Neural progenitor cell (in vitro differentiated cells): ENCODE measurements around the gene MEIOSIN. TPM values are rescaled to one million over a fixed set of nuclear protein-coding genes. Genes with fewer than 3 reads are reported as not detected.

ENCODE experiments used
- DNase-seq: peaks from one replicate; pipeline ENCODE4 v3.0.0-alpha.2; 2016; ENCODE audit warnings: low spot score
- H2AFZ ChIP-seq: fragments of 200-600 bp; sonication (generic); replicated peaks from 2 replicates; pipeline ENCODE4 v1.6.1; 2016; ENCODE audit warnings: antibody characterized with exemption
- H3F3A ChIP-seq: fragments of 200-600 bp; sonication (generic); 2 replicates; pipeline ENCODE4 v1.6.1; 2016; ENCODE audit warnings: antibody characterized with exemption, low read depth
- H3K27ac ChIP-seq: fragments of 200-600 bp; sonication (generic); 2 replicates; pipeline ENCODE4 v1.5.1; 2016; ENCODE audit warnings: mild to moderate bottlenecking
- H3K27me3 ChIP-seq: fragments of 200-600 bp; sonication (generic); 2 replicates; pipeline ENCODE4 v1.6.1; 2016; ENCODE audit warnings: mild to moderate bottlenecking, moderate library complexity
- H3K36me3 ChIP-seq: fragments of 200-600 bp; sonication (generic); 2 replicates; pipeline ENCODE4 v1.5.1; 2016
- H3K4me1 ChIP-seq: fragments of 200-600 bp; sonication (generic); 2 replicates; pipeline ENCODE4 v1.6.1; 2016; ENCODE audit warnings: mixed run types
- H3K4me2 ChIP-seq: fragments of 200-600 bp; sonication (generic); 2 replicates; pipeline ENCODE4 v1.6.1; 2016
- H3K4me3 ChIP-seq: fragments of 200-600 bp; sonication (generic); 2 replicates; pipeline ENCODE4 v1.5.1; 2016
- H3K79me2 ChIP-seq: fragments of 200-600 bp; sonication (generic); 2 replicates; pipeline ENCODE4 v1.6.1; 2016; ENCODE audit warnings: low read depth
- H3K9ac ChIP-seq: fragments of 200-600 bp; sonication (generic); 2 replicates; pipeline ENCODE4 v1.6.1; 2016
- H3K9me3 ChIP-seq: fragments of 200-600 bp; sonication (generic); 2 replicates; pipeline ENCODE4 v1.5.1; 2016; ENCODE audit warnings: low read depth
- H4K20me1 ChIP-seq: fragments of 200-600 bp; sonication (generic); 2 replicates; pipeline ENCODE4 v1.6.1; 2016; ENCODE audit warnings: low read depth
- H3K27ac Mint-ChIP-seq: 3 replicates; pipeline ENCODE4 v1.8.0; 2021; ENCODE audit warnings: mixed read lengths
- H3K27me3 Mint-ChIP-seq: 2 replicates; pipeline ENCODE4 v1.8.0; 2022; ENCODE audit warnings: low read depth, mild to moderate bottlenecking, inconsistent platforms, moderate library complexity, mixed read lengths; ENCODE audit not compliant: insufficient read depth
- H3K36me3 Mint-ChIP-seq: 3 replicates; pipeline ENCODE4 v1.8.0; 2021; ENCODE audit warnings: mixed read lengths
- H3K4me1 Mint-ChIP-seq: 3 replicates; pipeline ENCODE4 v1.8.0; 2021; ENCODE audit warnings: mixed read lengths
- H3K4me3 Mint-ChIP-seq: 3 replicates; pipeline ENCODE4 v1.8.0; 2021; ENCODE audit warnings: mild to moderate bottlenecking, moderate library complexity, mixed read lengths
- H3K9me3 Mint-ChIP-seq: 3 replicates; pipeline ENCODE4 v1.8.0; 2020; ENCODE audit warnings: mixed read lengths
- CTCF ChIP-seq: fragments of 200-600 bp; sonication (generic); IDR thresholded peaks from 2 replicates; pipeline ENCODE4 v1.5.1; 2017; ENCODE audit warnings: antibody characterized with exemption, mild to moderate bottlenecking
- EZH2 ChIP-seq: fragments of 200-600 bp; sonication (generic); IDR thresholded peaks from 2 replicates; pipeline ENCODE4 v1.6.1; 2017; ENCODE audit warnings: antibody characterized with exemption, mild to moderate bottlenecking, moderate library complexity
- EZH2phosphoT487 ChIP-seq: fragments of 200-600 bp; sonication (generic); IDR thresholded peaks from 2 replicates; pipeline ENCODE4 v1.6.1; 2017; ENCODE audit warnings: antibody characterized with exemption
- total RNA-seq: library from RNA; depleted of rRNA; stranded (reverse); fragments of >200 nt; gene quantifications from 2 replicates; pipeline ENCODE4 v1.2.3, GENCODE V29; 2015; ENCODE audit warnings: low replicate concordance

Gene MEIOSIN
- total RNA-seq, 1 donor from 2014 or later = not detected

GRCh38 chr19:45768655-45768983 lies 35.4 kb downstream of the MEIOSIN start:
- no peak for TF ChIP-seq EZH2
- H3K9me3 Mint-ChIP-seq = no peaks in the 10 kb centered on the region
- Histone ChIP-seq H3K4me1 (peaks cover 33% of the 10 kb centered on the region), H4K20me1 (peaks cover 26% of the 10 kb centered on the region), H3K4me2 (peak overlapping the region; percentile 99), H2AFZ (no peak overlapping the region), H3K79me2 (peaks cover 25% of the 10 kb centered on the region), H3K9ac (peak overlapping the region; percentile 67), H3F3A (peaks cover 57% of the 10 kb centered on the region), H3K9me3 (no peaks in the 10 kb centered on the region), H3K36me3 (no peaks in the 10 kb centered on the region), H3K4me3 (peak overlapping the region; percentile 86), H3K27ac (peak overlapping the region; percentile 94), H3K27me3 (no peaks in the 10 kb centered on the region)
- H3K4me1 Mint-ChIP-seq = peaks cover 22% of the 10 kb centered on the region
- peak overlapping the region; percentile 99 for H3K27ac Mint-ChIP-seq
- peak overlapping the region; percentile 97 for H3K4me3 Mint-ChIP-seq
- DNase-seq = peak; percentile 71
- peaks cover 14% of the 10 kb centered on the region for H3K27me3 Mint-ChIP-seq
- peaks cover 8% of the 10 kb centered on the region for H3K36me3 Mint-ChIP-seq

GRCh38 chr19:45768984-45769782 lies 35.9 kb downstream of the MEIOSIN start, which contains the start of gene SIX5:
TSS of gene SIX5 (minus strand) at chr19:45769252. CDS start at chr19:45768844, 408 bp downstream.
- H2AFZ ChIP-seq = no peak within 1 kb of the TSS
- peak within 1 kb of the TSS; percentile 67 for H3K9ac ChIP-seq
- H3K36me3 ChIP-seq = no peaks in the 10 kb centered on the region
- H3F3A ChIP-seq = peaks cover 57% of the 10 kb centered on the region
- Mint-ChIP-seq H3K36me3 (peaks cover 8% of the 10 kb centered on the region), H3K4me1 (peaks cover 22% of the 10 kb centered on the region), H3K27ac (peak within 1 kb of the TSS; percentile 99), H3K27me3 (peaks cover 14% of the 10 kb centered on the region), H3K4me3 (peak within 1 kb of the TSS; percentile 97), H3K9me3 (no peaks in the 10 kb centered on the region)
- no peaks in the 10 kb centered on the region for H3K27me3 ChIP-seq
- TF ChIP-seq EZH2 (no peak), EZH2phosphoT487 (no peak), CTCF (no peak)
- H4K20me1 ChIP-seq = peaks cover 26% of the 10 kb centered on the region
- H3K27ac ChIP-seq = peak within 1 kb of the TSS; percentile 94
- peaks cover 27% of the 10 kb centered on the region for H3K4me1 ChIP-seq
- H3K4me2 ChIP-seq = peak within 1 kb of the TSS; percentile 99
- H3K9me3 ChIP-seq = no peaks in the 10 kb centered on the region
- DNase-seq = peak; percentile 100
- peak within 1 kb of the TSS; percentile 86 for H3K4me3 ChIP-seq
- H3K79me2 ChIP-seq = peaks cover 25% of the 10 kb centered on the region

GRCh38 chr19:45769821-45770191 lies 36.6 kb downstream of the MEIOSIN start:
- Histone ChIP-seq H3K4me2 (peak overlapping the region; percentile 96), H3K27ac (peak overlapping the region; percentile 86), H3K4me3 (peak overlapping the region; percentile 77), H4K20me1 (peaks cover 26% of the 10 kb centered on the region), H2AFZ (no peak overlapping the region), H3K4me1 (peaks cover 21% of the 10 kb centered on the region), H3F3A (peaks cover 54% of the 10 kb centered on the region), H3K36me3 (no peaks in the 10 kb centered on the region), H3K27me3 (no peaks in the 10 kb centered on the region), H3K79me2 (peaks cover 25% of the 10 kb centered on the region), H3K9ac (no peak overlapping the region), H3K9me3 (no peaks in the 10 kb centered on the region)
- H3K9me3 Mint-ChIP-seq = no peaks in the 10 kb centered on the region
- TF ChIP-seq EZH2phosphoT487 (no peak), EZH2 (no peak), CTCF (no peak)
- peak overlapping the region; percentile 97 for H3K4me3 Mint-ChIP-seq
- peak; percentile 73 for DNase-seq
- H3K36me3 Mint-ChIP-seq = peaks cover 8% of the 10 kb centered on the region
- H3K27me3 Mint-ChIP-seq = peaks cover 10% of the 10 kb centered on the region
- peak overlapping the region; percentile 97 for H3K27ac Mint-ChIP-seq
- peaks cover 17% of the 10 kb centered on the region for H3K4me1 Mint-ChIP-seq
